NCI-H2107 treated with DMSO at 0.1 percent for 48 hours (cell line): Measurements from ENCODE around the gene TTC39B.
"Not testable (repeated sequence)": the region's sequence is repeated elsewhere in the genome, so short reads cannot be mapped to it uniquely, and the experiment has no call there.

Source experiments
- DNase-seq: peaks from one replicate; lab custom pipeline; 2025; ENCODE audit not compliant: unreplicated experiment; lab: John Stamatoyannopoulos, UW

Gene TTC39B

DNA sequence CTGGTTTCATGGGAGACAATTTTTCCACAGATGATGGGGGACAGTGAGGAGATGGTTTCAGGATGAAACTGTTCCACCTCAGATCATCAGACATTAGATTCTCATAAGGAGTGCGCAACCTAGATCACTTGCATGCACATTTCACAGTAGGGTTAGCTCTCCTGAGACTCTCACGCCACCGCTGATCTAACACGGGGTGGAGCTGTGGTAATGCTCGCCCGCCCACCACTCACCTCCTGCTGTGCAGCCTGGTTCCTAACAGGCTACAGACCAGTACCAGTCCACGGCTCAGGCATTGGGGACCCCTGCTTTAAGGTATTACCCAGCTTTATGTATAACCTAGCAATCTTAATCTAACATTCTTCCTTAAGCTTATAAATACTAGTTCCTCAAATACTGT, 35.6 kb downstream of the TTC39B start:
- DNase-seq: no peak

- no peak for DNase-seq
These were observed 38.2 kb downstream of the TTC39B start for GRCh38 chr9:15268782-15269181.

GRCh38 chr9:15268317-15268716, 38.7 kb downstream of the TTC39B start:
- DNase-seq: no peak

DNA sequence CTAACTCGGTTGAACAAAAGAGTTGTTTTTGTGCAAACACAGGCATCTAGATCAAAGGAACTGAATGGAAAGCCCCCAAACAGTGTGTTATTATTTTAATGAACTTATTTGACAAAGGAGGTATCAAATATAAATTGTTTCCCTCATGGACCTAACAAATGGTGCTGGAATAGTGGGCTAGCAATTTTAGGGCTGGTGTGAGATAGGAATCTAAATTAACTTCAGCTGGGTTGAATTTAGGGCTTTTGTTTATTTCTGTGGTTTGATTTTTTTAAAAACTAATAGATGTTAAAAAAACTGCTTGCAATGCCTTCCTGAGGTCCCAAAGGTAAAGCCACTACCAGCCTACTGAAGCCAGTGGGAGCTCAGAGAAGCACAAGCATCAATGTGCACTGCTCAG, 42.1 kb downstream of the TTC39B start:
- no peak for DNase-seq

DNA sequence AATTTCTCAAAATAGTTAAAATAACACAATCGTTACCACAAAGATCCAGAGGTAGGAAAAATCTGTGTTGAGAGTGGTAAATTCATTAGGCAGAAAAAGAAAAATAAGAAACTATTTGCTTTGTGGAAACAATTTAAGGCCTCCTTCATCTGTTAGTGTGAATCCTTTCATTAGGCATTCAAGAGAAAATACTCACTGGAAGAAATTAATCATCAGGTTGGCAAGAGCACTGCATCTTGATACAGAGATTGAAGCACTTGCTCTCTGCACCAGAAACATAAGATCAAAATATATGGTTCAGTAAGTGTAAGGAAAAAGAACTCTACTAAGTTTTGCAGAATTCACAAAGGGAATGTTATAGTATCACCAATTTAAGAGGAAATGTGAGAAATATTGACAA, 44.4 kb downstream of the TTC39B start:
- DNase-seq: no peak

DNA sequence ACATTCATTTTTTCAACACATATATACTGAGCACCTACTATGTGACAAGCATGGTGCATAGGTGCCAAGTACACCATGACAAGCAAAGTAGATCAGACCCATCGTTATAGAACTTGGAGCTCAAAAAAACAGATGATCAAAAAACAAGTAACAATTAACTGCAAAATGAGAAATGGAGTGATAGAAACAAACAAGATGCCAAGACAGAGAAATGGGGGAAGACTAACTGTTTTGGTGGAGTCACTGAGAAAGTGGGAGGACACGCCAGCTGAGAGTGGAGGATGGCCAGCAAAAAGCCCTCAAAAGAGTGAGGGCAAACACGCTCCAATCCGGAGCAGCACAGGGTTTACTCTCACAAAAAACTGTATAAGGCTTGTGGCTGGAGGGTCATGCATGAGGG, 50.6 kb downstream of the TTC39B start:
- no peak for DNase-seq

GRCh38 chr9:15253786-15254185, 53.2 kb downstream of the TTC39B start:
- DNase-seq: no peak

GRCh38 chr9:15253197-15253596, 53.8 kb downstream of the TTC39B start:
- no peak for DNase-seq

- no peak for DNase-seq
These were observed 57.0 kb downstream of the TTC39B start for GRCh38 chr9:15249981-15250380.

GRCh38 chr9:15249042-15249818, 57.8 kb downstream of the TTC39B start:
- DNase-seq: no peak

GRCh38 chr9:15248621-15249020, 58.4 kb downstream of the TTC39B start:
- no peak for DNase-seq

GRCh38 chr9:15248081-15248480, 58.9 kb downstream of the TTC39B start:
- no peak for DNase-seq

DNA sequence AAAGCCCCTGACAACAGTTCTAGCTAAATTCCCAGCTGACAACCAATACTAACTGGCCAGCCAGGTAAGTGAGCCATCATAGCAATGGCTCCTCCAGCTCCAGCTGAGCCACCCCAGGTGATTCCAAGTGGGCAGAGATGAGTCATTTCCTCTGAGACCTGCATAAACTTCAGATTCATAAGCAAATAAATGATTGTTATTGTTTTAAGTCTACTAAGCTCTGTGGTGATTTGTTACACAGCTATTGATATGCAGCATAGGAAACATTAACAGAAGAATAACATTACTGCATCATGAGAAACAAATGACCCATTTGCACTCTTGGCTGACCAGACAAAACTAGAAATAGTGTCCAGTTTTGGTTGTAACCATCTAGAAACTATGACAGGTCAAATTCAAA, 60.3 kb downstream of the TTC39B start:
- DNase-seq: no peak

GRCh38 chr9:15246243-15246642, 60.8 kb downstream of the TTC39B start:
- DNase-seq: no peak

GRCh38 chr9:15244001-15244441, 63.0 kb downstream of the TTC39B start:
- DNase-seq: no peak

DNA sequence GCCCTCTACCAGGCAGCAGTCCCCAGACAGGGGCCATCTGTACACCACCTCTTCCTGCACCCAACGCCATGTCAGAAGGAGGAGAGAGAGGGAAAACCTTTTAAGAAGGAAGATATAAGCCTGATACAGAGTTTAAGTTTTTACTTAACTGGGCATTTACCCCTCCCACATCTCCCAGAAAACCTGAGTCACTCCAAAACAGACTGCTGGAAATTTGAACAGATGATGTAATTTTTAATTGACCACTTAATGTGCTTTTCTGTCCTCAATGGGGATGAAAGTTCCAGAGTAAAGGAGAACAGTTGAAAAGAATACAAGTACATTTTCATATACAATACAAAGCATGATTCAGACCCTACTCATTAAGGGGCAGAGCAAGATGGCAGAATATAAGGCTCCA, 63.9 kb downstream of the TTC39B start:
- DNase-seq: no peak

GRCh38 chr9:15240927-15241326, 66.1 kb downstream of the TTC39B start:
- no peak for DNase-seq

DNA sequence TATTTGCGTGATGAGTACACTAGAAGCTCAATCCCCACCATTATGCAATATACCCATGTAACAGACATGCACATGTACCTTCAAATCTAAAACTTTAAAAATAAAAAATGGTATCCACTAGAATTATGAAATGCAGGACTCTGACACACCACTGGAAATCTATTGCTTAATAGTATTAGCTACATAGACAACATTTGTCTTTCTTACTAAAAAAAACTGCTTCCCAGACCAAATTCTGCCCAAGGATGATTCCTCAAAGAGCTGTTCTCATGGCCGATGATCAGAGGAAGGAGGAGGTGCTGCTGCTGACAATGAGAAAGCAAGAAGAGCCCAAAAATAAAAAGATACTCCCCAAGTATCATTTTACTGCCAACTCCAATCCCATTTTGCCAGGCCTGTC, 67.2 kb downstream of the TTC39B start:
- no peak for DNase-seq

DNA sequence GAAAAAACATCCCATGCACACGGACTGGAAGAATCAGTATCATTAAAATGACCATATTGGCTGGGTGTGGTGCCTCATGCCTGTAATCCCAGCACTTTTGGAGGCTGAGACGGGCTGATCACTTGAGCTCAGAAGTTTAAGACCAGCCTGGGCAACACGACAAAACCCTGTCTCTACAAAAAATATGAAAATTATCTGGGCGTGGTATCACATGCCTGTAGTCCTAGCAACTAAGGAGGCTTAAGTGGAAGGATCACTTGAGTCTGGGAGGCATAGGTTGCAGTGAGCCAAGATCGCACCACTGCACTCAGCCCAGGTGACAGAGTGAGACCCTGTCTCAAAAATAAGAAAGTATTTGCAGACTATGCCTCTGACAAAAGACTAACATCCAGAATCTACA, 68.4 kb downstream of the TTC39B start:
- DNase-seq: no peak

GRCh38 chr9:15235658-15236057, 71.4 kb downstream of the TTC39B start:
- DNase-seq: no peak

DNA sequence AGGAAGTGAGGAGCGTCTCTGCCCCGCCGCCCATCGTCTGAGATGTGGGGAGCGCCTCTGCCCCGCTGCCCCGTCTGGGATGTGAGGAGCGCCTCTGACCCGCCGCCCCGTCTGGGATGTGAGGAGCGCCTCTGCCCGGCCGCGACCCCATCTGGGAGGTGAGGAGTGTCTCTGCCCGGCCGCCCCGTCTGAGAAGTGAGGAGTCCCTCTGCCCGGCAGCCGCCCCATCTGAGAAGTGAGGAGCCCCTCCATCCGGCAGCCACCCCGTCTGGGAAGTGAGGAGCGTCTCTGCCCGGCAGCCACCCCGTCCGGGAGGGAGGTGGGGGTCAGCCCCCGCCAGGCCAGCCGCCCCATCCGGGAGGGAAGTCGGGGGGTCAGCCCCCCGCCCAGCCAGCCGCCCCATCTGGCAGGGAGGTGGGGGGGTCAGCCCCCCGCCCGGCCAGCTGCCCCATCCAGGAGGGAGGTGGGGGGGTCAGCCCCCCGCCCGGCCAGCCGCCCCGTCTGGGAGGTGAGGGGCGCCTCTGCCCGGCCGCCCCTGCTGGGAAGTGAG, 73.0 kb downstream of the TTC39B start:
- DNase-seq: not testable (repeated sequence)

GRCh38 chr9:15232706-15233280, 74.2 kb downstream of the TTC39B start:
- not testable (repeated sequence) for DNase-seq
